Kidney epithelial cell (primary cell): ENCODE measurements around the gene PSMA6. TPM values are rescaled to one million over a fixed set of nuclear protein-coding genes. Genes with fewer than 3 reads are reported as not detected.

Experiments
- DNase-seq: peaks from one replicate; pipeline ENCODE4 v3.0.0-alpha.2; 2010; ENCODE audit warnings: low read depth
- H3K27me3 ChIP-seq: 2 replicates; pipeline ENCODE4 v1.6.0; 2011; ENCODE audit warnings: low read length; ENCODE audit not compliant: control insufficient read depth, insufficient read depth
- H3K36me3 ChIP-seq: 2 replicates; pipeline ENCODE4 v1.5.1; 2011; ENCODE audit warnings: low read length; ENCODE audit not compliant: control insufficient read depth, insufficient read depth
- H3K4me3 ChIP-seq: 2 replicates; pipeline ENCODE4 v1.5.1; 2011; ENCODE audit warnings: low read depth, mild to moderate bottlenecking, control low read depth, low read length
- CTCF ChIP-seq: IDR thresholded peaks from 2 replicates; pipeline ENCODE4 v1.5.1; 2011; ENCODE audit warnings: mild to moderate bottlenecking, moderate library complexity, low read length, control low read depth, inconsistent platforms; ENCODE audit not compliant: insufficient read depth, poor library complexity, severe bottlenecking
- total RNA-seq: library from RNA; depleted of rRNA; stranded (reverse); fragments of >200 nt; gene quantifications from 2 replicates; pipeline ENCODE4 v1.2.3, GENCODE V29; 2015

The PSMA6 gene
- total RNA-seq, 1 donor from 2014 or later: 214 TPM

- no peak for DNase-seq
- H3K4me3 ChIP-seq: no peak overlapping the region
- no peaks in the 10 kb centered on the region for H3K36me3 ChIP-seq
- no peaks in the 10 kb centered on the region for H3K27me3 ChIP-seq
- TF ChIP-seq CTCF: no peak
Measured at GRCh38 chr14:35317820-35318219, 25.6 kb downstream of the PSMA6 start.

GRCh38 chr14:35319509-35319908 is 27.3 kb downstream of the PSMA6 start:
- TF ChIP-seq CTCF: no peak

GRCh38 chr14:35320472-35320871 is 28.3 kb downstream of the PSMA6 start:
- no peak for DNase-seq
- Histone ChIP-seq H3K27me3 (no peaks in the 10 kb centered on the region), H3K36me3 (no peaks in the 10 kb centered on the region), H3K4me3 (no peak overlapping the region)
- TF ChIP-seq CTCF: no peak

More at GRCh38 chr14:35319509-35319908, 27.3 kb downstream of the PSMA6 start:
- Histone ChIP-seq H3K36me3 (no peaks in the 10 kb centered on the region), H3K4me3 (no peak overlapping the region), H3K27me3 (no peaks in the 10 kb centered on the region)
- no peak for DNase-seq

- no peak for TF ChIP-seq CTCF
- Histone ChIP-seq H3K36me3 (no peaks in the 10 kb centered on the region), H3K4me3 (no peak overlapping the region), H3K27me3 (no peaks in the 10 kb centered on the region)
- DNase-seq: no peak
Measured at GRCh38 chr14:35326375-35326774, 34.2 kb downstream of the PSMA6 start.

- no peaks in the 10 kb centered on the region for H3K27me3 ChIP-seq
- H3K36me3 ChIP-seq: no peaks in the 10 kb centered on the region
- DNase-seq: peak; percentile 51
- H3K4me3 ChIP-seq: no peak overlapping the region
- no peak for TF ChIP-seq CTCF
Measured at GRCh38 chr14:35331605-35332516, 39.7 kb downstream of the PSMA6 start.
